Activated CD4-positive, alpha-beta memory T cell treated with anti-CD3 and anti-CD28 coated beads, Interleukin-2, amount 10 ng/mL, durations not matched to agents 7 days and 5 days (primary cell): Measurements from ENCODE around the gene BCL2L12. TPM values are rescaled to one million over a fixed set of nuclear protein-coding genes. Genes with fewer than 3 reads are reported as not detected.

ENCODE experiments used
- CTCF ChIA-PET: fragments of 350-600 bp; sonication (Branson Sonifier 250); formaldehyde crosslinking; loops from one replicate; lab custom pipeline; 2021; ENCODE audit warnings: antibody characterized with exemption, inconsistent platforms; lab: Charles Lee
- POLR2A ChIA-PET: fragments of 350-600 bp; sonication (Branson Sonifier 250); formaldehyde crosslinking; loops from one replicate; lab custom pipeline; 2021; ENCODE audit warnings: antibody characterized with exemption; lab: Charles Lee
- DNase-seq: peaks from one replicate; pipeline ENCODE4 v3.0.0-alpha.2; 2020
- H3K27ac Mint-ChIP-seq: one replicate; pipeline ENCODE4 v1.8.0; 2021; ENCODE audit warnings: mild to moderate bottlenecking, mixed read lengths
- H3K27me3 Mint-ChIP-seq: one replicate; pipeline ENCODE4 v1.8.0; 2021; ENCODE audit warnings: mixed read lengths
- H3K36me3 Mint-ChIP-seq: one replicate; pipeline ENCODE4 v1.8.0; 2021; ENCODE audit warnings: low read depth, mixed read lengths
- H3K4me1 Mint-ChIP-seq: one replicate; pipeline ENCODE4 v1.8.0; 2021; ENCODE audit warnings: mixed read lengths
- H3K4me3 Mint-ChIP-seq: one replicate; pipeline ENCODE4 v1.8.0; 2021; ENCODE audit warnings: mild to moderate bottlenecking, mixed read lengths
- H3K9me3 Mint-ChIP-seq: one replicate; pipeline ENCODE4 v1.8.0; 2021; ENCODE audit warnings: mixed read lengths
- total RNA-seq, 2 experiments: library from RNA; stranded (reverse); gene quantifications; one replicate each; pipeline ENCODE4 v1.2.3, GENCODE V29; 2021

BCL2L12 gene
- total RNA-seq, 2 experiments from 2014 or later = 71.2 to 74.3 TPM

- peaks cover 23% of the 10 kb centered on the region for H3K27me3 Mint-ChIP-seq
- peak overlapping the region; percentile 65 for H3K4me3 Mint-ChIP-seq
- no peak overlapping the region for H3K27ac Mint-ChIP-seq
- H3K36me3 Mint-ChIP-seq = peaks cover 16% of the 10 kb centered on the region
- CTCF ChIA-PET = interaction anchor here (0.7 to 1.3 kb wide), 3 partner anchors 11 to 60 kb away, joined by 3 read pairs; no protein-coding TSS in a partner anchor
- H3K9me3 Mint-ChIP-seq = no peaks in the 10 kb centered on the region
- peaks cover 33% of the 10 kb centered on the region for H3K4me1 Mint-ChIP-seq
- DNase-seq = peak; percentile 27
- POLR2A ChIA-PET = interaction anchor here (0.6 kb wide), 1 partner anchor 16 kb away, joined by 3 read pairs; no protein-coding TSS in a partner anchor
These were observed 25.8 kb downstream of the BCL2L12 start for GRCh38 chr19:49691243-49692146.

GRCh38 chr19:49692147-49692506 is 26.4 kb downstream of the BCL2L12 start:
- H3K4me3 Mint-ChIP-seq = no peak overlapping the region
- CTCF ChIA-PET = interaction anchor here (0.7 kb wide), 1 partner anchor 60 kb away, joined by 3 read pairs; no protein-coding TSS in a partner anchor
- H3K27me3 Mint-ChIP-seq = peaks cover 23% of the 10 kb centered on the region
- H3K9me3 Mint-ChIP-seq = no peaks in the 10 kb centered on the region
- no peak for DNase-seq
- H3K27ac Mint-ChIP-seq = no peak overlapping the region
- peaks cover 12% of the 10 kb centered on the region for H3K36me3 Mint-ChIP-seq
- peaks cover 33% of the 10 kb centered on the region for H3K4me1 Mint-ChIP-seq
- POLR2A ChIA-PET = no interaction called here

GRCh38 chr19:49696115-49696514 is 30.4 kb downstream of the BCL2L12 start:
- Mint-ChIP-seq H3K27ac (no peak overlapping the region), H3K4me1 (peaks cover 7% of the 10 kb centered on the region), H3K9me3 (no peaks in the 10 kb centered on the region), H3K36me3 (no peaks in the 10 kb centered on the region), H3K27me3 (peaks cover 19% of the 10 kb centered on the region), H3K4me3 (no peak overlapping the region)
- no peak for DNase-seq
- CTCF ChIA-PET = interaction anchor here (0.6 kb wide), 1 partner anchor 15 kb away, joined by 3 read pairs; no protein-coding TSS in a partner anchor
- POLR2A ChIA-PET = no interaction called here

GRCh38 chr19:49696865-49697264 is 31.1 kb downstream of the BCL2L12 start:
- H3K4me1 Mint-ChIP-seq = peaks cover 3% of the 10 kb centered on the region
- no peak overlapping the region for H3K27ac Mint-ChIP-seq
- peaks cover 19% of the 10 kb centered on the region for H3K27me3 Mint-ChIP-seq
- DNase-seq = no peak
- CTCF ChIA-PET = no interaction called here
- H3K4me3 Mint-ChIP-seq = no peak overlapping the region
- no peaks in the 10 kb centered on the region for H3K36me3 Mint-ChIP-seq
- H3K9me3 Mint-ChIP-seq = no peaks in the 10 kb centered on the region
- POLR2A ChIA-PET = no interaction called here

- no peaks in the 10 kb centered on the region for H3K4me1 Mint-ChIP-seq
- no peaks in the 10 kb centered on the region for H3K9me3 Mint-ChIP-seq
- POLR2A ChIA-PET = no interaction called here
- peaks cover 9% of the 10 kb centered on the region for H3K27me3 Mint-ChIP-seq
- no peak for DNase-seq
- no peak overlapping the region for H3K4me3 Mint-ChIP-seq
- no peaks in the 10 kb centered on the region for H3K36me3 Mint-ChIP-seq
- CTCF ChIA-PET = interaction anchor here (0.7 to 2.5 kb wide), 5 partner anchors 14 to 398 kb away, joined by 3 to 9 read pairs (median 3); no protein-coding TSS in a partner anchor
- H3K27ac Mint-ChIP-seq = no peak overlapping the region
These were observed 33.6 kb downstream of the BCL2L12 start for GRCh38 chr19:49699364-49699763.

- no peak for DNase-seq
- H3K27me3 Mint-ChIP-seq = peaks cover 8% of the 10 kb centered on the region
- ChIA-PET CTCF (interaction anchor here (1.1 kb wide), 1 partner anchor 17 kb away, joined by 3 read pairs; no protein-coding TSS in a partner anchor), POLR2A (no interaction called here)
- H3K4me1 Mint-ChIP-seq = no peaks in the 10 kb centered on the region
- no peak overlapping the region for H3K4me3 Mint-ChIP-seq
- H3K9me3 Mint-ChIP-seq = no peaks in the 10 kb centered on the region
- no peak overlapping the region for H3K27ac Mint-ChIP-seq
- no peaks in the 10 kb centered on the region for H3K36me3 Mint-ChIP-seq
These were observed 34.8 kb downstream of the BCL2L12 start for GRCh38 chr19:49700563-49700962.

- H3K36me3 Mint-ChIP-seq = no peaks in the 10 kb centered on the region
- POLR2A ChIA-PET = no interaction called here
- no peaks in the 10 kb centered on the region for H3K4me1 Mint-ChIP-seq
- no peak overlapping the region for H3K27ac Mint-ChIP-seq
- CTCF ChIA-PET = no interaction called here
- H3K9me3 Mint-ChIP-seq = no peaks in the 10 kb centered on the region
- H3K4me3 Mint-ChIP-seq = no peak overlapping the region
- no peak for DNase-seq
- peaks cover 8% of the 10 kb centered on the region for H3K27me3 Mint-ChIP-seq
These were observed 35.6 kb downstream of the BCL2L12 start for GRCh38 chr19:49701271-49701786.

GRCh38 chr19:49704888-49705642 is 39.3 kb downstream of the BCL2L12 start:
- POLR2A ChIA-PET = no interaction called here
- CTCF ChIA-PET = interaction anchor here (1.2 kb wide), 1 partner anchor 12 kb away, joined by 4 read pairs; no protein-coding TSS in a partner anchor
- DNase-seq = no peak
- Mint-ChIP-seq H3K4me1 (no peaks in the 10 kb centered on the region), H3K4me3 (no peak overlapping the region), H3K27ac (no peak overlapping the region), H3K27me3 (peaks cover 5% of the 10 kb centered on the region), H3K36me3 (no peaks in the 10 kb centered on the region), H3K9me3 (no peaks in the 10 kb centered on the region)

- DNase-seq = no peak
- Mint-ChIP-seq H3K27ac (no peak overlapping the region), H3K9me3 (no peaks in the 10 kb centered on the region), H3K4me3 (no peak overlapping the region), H3K36me3 (no peaks in the 10 kb centered on the region), H3K4me1 (no peaks in the 10 kb centered on the region), H3K27me3 (peaks cover 5% of the 10 kb centered on the region)
- POLR2A ChIA-PET = no interaction called here
- CTCF ChIA-PET = no interaction called here
These were observed 40.2 kb downstream of the BCL2L12 start for GRCh38 chr19:49705919-49706318.

GRCh38 chr19:49710372-49710951 is 44.7 kb downstream of the BCL2L12 start:
- Mint-ChIP-seq H3K27me3 (no peaks in the 10 kb centered on the region), H3K4me3 (no peak overlapping the region), H3K27ac (no peak overlapping the region), H3K9me3 (peaks cover 2% of the 10 kb centered on the region), H3K4me1 (peaks cover 5% of the 10 kb centered on the region), H3K36me3 (no peaks in the 10 kb centered on the region)
- ChIA-PET CTCF (no interaction called here), POLR2A (no interaction called here)
- DNase-seq = no peak

- no peak for DNase-seq
- H3K36me3 Mint-ChIP-seq = no peaks in the 10 kb centered on the region
- H3K4me3 Mint-ChIP-seq = no peak overlapping the region
- H3K27ac Mint-ChIP-seq = no peak overlapping the region
- ChIA-PET POLR2A (no interaction called here), CTCF (no interaction called here)
- H3K9me3 Mint-ChIP-seq = peaks cover 5% of the 10 kb centered on the region
- no peaks in the 10 kb centered on the region for H3K27me3 Mint-ChIP-seq
- peaks cover 13% of the 10 kb centered on the region for H3K4me1 Mint-ChIP-seq
These were observed 46.7 kb downstream of the BCL2L12 start for GRCh38 chr19:49712397-49712859.

- ChIA-PET CTCF (no interaction called here), POLR2A (no interaction called here)
- Mint-ChIP-seq H3K4me3 (no peak overlapping the region), H3K9me3 (peaks cover 5% of the 10 kb centered on the region), H3K27me3 (no peaks in the 10 kb centered on the region), H3K36me3 (no peaks in the 10 kb centered on the region), H3K27ac (no peak overlapping the region), H3K4me1 (peaks cover 18% of the 10 kb centered on the region)
- DNase-seq = no peak
These were observed 47.6 kb downstream of the BCL2L12 start for GRCh38 chr19:49713236-49713845.
